ENCODE data around the gene RPS15. TPM values are rescaled to one million over a fixed set of nuclear protein-coding genes. Genes with fewer than 3 reads are reported as not detected.

RPS15 gene
- total RNA-seq, 1 donor from 2014 or later: 1,045 TPM

DNA sequence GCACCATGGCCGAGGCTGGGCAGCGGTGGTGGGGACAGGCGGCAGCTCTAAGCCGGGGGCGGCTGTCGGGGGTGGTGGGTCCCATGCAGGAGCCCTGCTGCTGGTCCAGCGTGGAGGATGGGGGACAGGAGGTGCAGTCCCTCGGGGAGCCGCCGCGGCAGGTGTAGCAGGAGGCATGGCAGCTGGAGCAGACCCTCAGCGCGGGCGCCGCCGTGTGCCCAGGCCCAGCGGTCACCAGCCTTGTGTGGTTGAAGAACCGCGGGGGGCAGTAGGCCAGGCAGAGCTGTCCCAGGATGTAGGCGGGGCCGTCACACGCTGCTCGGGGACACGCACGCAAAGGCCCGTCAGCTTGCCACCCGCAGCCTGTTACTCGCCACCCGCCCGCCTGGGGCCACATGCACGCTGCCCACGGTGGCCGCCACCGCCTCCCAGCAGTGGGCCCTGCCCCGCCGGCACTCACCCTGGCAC is 43.7 kb downstream of the RPS15 start:
- no peaks in the 10 kb centered on the region for H3K4me1 ChIP-seq (ENCODE audit: insufficient read depth, low read length)
- Mint-ChIP-seq H3K27ac (ENCODE audit: unreplicated experiment) (no peak overlapping the region), H3K4me3 (ENCODE audit: unreplicated experiment) (no peak overlapping the region), H3K27me3 (ENCODE audit: low read depth, unreplicated experiment) (no peaks in the 10 kb centered on the region), H3K4me1 (ENCODE audit: low read depth, unreplicated experiment) (peaks cover 4% of the 10 kb centered on the region), H3K36me3 (ENCODE audit: low read depth, unreplicated experiment) (no peaks in the 10 kb centered on the region), H3K9me3 (ENCODE audit: unreplicated experiment) (no peaks in the 10 kb centered on the region)
- FAIRE-seq (no peak), DNase-seq (ENCODE audit: low read depth) (no peak)
- TF ChIP-seq EZH2 (IDR thresholded peaks at IDR 0.05; ENCODE audit: insufficient read depth, low read length): no peak
- TF ChIP-seq, protein P1, sequence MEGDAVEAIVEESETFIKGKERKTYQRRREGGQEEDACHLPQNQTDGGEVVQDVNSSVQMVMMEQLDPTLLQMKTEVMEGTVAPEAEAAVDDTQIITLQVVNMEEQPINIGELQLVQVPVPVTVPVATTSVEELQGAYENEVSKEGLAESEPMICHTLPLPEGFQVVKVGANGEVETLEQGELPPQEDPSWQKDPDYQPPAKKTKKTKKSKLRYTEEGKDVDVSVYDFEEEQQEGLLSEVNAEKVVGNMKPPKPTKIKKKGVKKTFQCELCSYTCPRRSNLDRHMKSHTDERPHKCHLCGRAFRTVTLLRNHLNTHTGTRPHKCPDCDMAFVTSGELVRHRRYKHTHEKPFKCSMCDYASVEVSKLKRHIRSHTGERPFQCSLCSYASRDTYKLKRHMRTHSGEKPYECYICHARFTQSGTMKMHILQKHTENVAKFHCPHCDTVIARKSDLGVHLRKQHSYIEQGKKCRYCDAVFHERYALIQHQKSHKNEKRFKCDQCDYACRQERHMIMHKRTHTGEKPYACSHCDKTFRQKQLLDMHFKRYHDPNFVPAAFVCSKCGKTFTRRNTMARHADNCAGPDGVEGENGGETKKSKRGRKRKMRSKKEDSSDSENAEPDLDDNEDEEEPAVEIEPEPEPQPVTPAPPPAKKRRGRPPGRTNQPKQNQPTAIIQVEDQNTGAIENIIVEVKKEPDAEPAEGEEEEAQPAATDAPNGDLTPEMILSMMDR (IDR thresholded peaks at IDR 0.05; ENCODE audit: insufficient read depth, low read depth, low read length): no peak
- H4K20me1 ChIP-seq (ENCODE audit: insufficient read depth, low read length): peaks cover 6% of the 10 kb centered on the region
- H3K4me2 ChIP-seq (ENCODE audit: low read length): no peak overlapping the region
- no peaks in the 10 kb centered on the region for H3K27me3 ChIP-seq (ENCODE audit: insufficient read depth, low read length)
- H3K79me2 ChIP-seq (ENCODE audit: insufficient read depth, low read length): peaks cover 20% of the 10 kb centered on the region
- H3K4me3 ChIP-seq (ENCODE audit: insufficient read depth, low read depth, low read length): no peak overlapping the region
- H3K36me3 ChIP-seq (ENCODE audit: insufficient read depth, low read length): no peaks in the 10 kb centered on the region
- H2AFZ ChIP-seq (ENCODE audit: low read depth, low read length): no peak overlapping the region
- no peak overlapping the region for H3K27ac ChIP-seq (ENCODE audit: low read depth, low read length)
- no peak overlapping the region for H3K9ac ChIP-seq (ENCODE audit: low read length)
- H3K9me3 ChIP-seq (ENCODE audit: insufficient read depth, low read depth, low read length): no peaks in the 10 kb centered on the region

DNA sequence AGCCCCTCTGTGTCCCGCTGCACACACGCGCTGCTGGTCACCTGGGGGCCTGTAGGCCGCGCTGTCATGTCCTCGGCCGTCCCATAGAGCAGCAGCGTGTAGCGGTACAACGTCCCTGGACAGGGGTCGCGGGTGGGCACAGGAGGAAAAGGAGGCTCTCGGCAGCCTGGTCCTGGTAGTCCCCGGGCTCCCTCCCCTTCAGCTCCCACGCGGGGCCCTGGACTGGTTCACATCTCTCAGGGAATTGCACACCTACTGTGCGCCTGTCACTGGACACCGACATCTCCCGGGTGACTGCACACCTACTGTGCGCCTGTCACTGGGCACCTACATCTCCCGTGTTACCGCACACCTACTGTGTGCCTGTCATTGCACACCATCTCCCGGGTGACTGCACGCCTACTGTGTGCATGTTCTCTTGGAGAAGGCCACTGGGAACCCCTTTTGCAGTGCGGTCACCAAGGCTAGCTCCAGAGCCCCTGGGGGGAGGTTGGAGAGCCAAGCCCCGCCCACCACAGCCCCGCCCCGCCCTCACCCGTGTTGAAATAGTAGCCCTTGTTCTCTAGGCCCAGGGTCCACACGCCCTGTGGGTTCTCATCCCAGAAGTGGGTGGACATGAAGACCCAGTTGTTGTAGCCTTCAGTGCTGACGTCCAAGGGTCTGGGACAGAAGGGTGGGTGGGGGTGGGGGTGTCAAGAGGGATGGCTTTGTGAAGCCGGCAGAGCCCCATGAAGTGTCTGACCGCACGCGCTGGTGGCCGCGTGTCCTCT is 44.4 kb downstream of the RPS15 start:
- no peaks in the 10 kb centered on the region for H3K36me3 ChIP-seq (ENCODE audit: insufficient read depth, low read length)
- H3K4me1 ChIP-seq (ENCODE audit: insufficient read depth, low read length): no peaks in the 10 kb centered on the region
- Mint-ChIP-seq H3K4me1 (ENCODE audit: low read depth, unreplicated experiment) (no peaks in the 10 kb centered on the region), H3K36me3 (ENCODE audit: low read depth, unreplicated experiment) (no peaks in the 10 kb centered on the region), H3K27ac (ENCODE audit: unreplicated experiment) (no peak overlapping the region), H3K9me3 (ENCODE audit: unreplicated experiment) (no peaks in the 10 kb centered on the region), H3K27me3 (ENCODE audit: low read depth, unreplicated experiment) (no peaks in the 10 kb centered on the region), H3K4me3 (ENCODE audit: unreplicated experiment) (no peak overlapping the region)
- no peak overlapping the region for H2AFZ ChIP-seq (ENCODE audit: low read depth, low read length)
- DNase-seq (ENCODE audit: low read depth) (no peak), FAIRE-seq (no peak)
- H3K27ac ChIP-seq (ENCODE audit: low read depth, low read length): no peak overlapping the region
- no peak overlapping the region for H3K9ac ChIP-seq (ENCODE audit: low read length)
- peaks cover under 1% of the 10 kb centered on the region for H4K20me1 ChIP-seq (ENCODE audit: insufficient read depth, low read length)
- no peak overlapping the region for H3K4me2 ChIP-seq (ENCODE audit: low read length)
- no peak overlapping the region for H3K4me3 ChIP-seq (ENCODE audit: insufficient read depth, low read depth, low read length)
- H3K79me2 ChIP-seq (ENCODE audit: insufficient read depth, low read length): peaks cover 15% of the 10 kb centered on the region
- H3K9me3 ChIP-seq (ENCODE audit: insufficient read depth, low read depth, low read length): no peaks in the 10 kb centered on the region
- TF ChIP-seq, protein P1 (IDR thresholded peaks at IDR 0.05; ENCODE audit: insufficient read depth, low read depth, low read length): no peak
- no peak for TF ChIP-seq EZH2 (IDR thresholded peaks at IDR 0.05; ENCODE audit: insufficient read depth, low read length)
- H3K27me3 ChIP-seq (ENCODE audit: insufficient read depth, low read length): no peaks in the 10 kb centered on the region
